GM12878 (cell line): ENCODE measurements around the gene TSPAN5. TPM values are rescaled to one million over a fixed set of nuclear protein-coding genes. Genes with fewer than 3 reads are reported as not detected.

Source experiments
- ATAC-seq: fragments of 200-7000 bp; cut with Tn5 transposase; 3 replicates; pipeline ENCODE4 v1.9.1; 2020; ENCODE audit warnings: mild to moderate bottlenecking, moderate library complexity
- BruUV-seq: library from RNA; stranded (reverse); fragments of 400-500 nt; replicated peaks from 2 replicates; lab custom pipeline; 2021; lab: Mats Ljungman, UMichigan
- CTCF ChIA-PET: fragments of 300-600 bp; sonication (Branson Sonifier 250); formaldehyde crosslinking; extraction: SDS; loops from one replicate; lab custom pipeline; 2021; ENCODE audit warnings: inconsistent platforms; lab: Yijun Ruan, JAX
- POLR2A ChIA-PET: fragments of 350-600 bp; formaldehyde crosslinking; extraction: SDS; loops from one replicate; lab custom pipeline; 2021; ENCODE audit warnings: inconsistent platforms; lab: Charles Lee
- RAD21 ChIA-PET: fragments of 300-600 bp; sonication (Branson Sonifier 250); formaldehyde crosslinking; loops from one replicate; lab custom pipeline; 2023; ENCODE audit warnings: antibody characterized with exemption; ENCODE audit not compliant: unreplicated experiment; lab: Charles Lee
- SMC1A ChIA-PET: fragments of 300-600 bp; sonication (Branson Sonifier 250); formaldehyde crosslinking; loops from one replicate; lab custom pipeline; 2023; ENCODE audit not compliant: unreplicated experiment, uncharacterized antibody; lab: Charles Lee
- DNase-seq: peaks from one replicate; pipeline ENCODE4 v3.0.0-alpha.2; 2011; ENCODE audit warnings: low read depth, low spot score
- FAIRE-seq: peaks from 3 replicates; lab custom pipeline; 2011; peaks lifted over from hg19 to GRCh38; lab: Jason Lieb, UNC
- H2AFZ ChIP-seq: 2 replicates; pipeline ENCODE4 v1.6.0; 2011; ENCODE audit warnings: low read depth, low read length, control low read depth; ENCODE audit not compliant: control insufficient read depth
- H3K27ac ChIP-seq: 2 replicates; pipeline ENCODE4 v1.5.1; 2011; ENCODE audit warnings: control low read depth; ENCODE audit not compliant: control insufficient read depth, insufficient read depth
- H3K27me3 ChIP-seq, 2 experiments: replicated peaks in 1 of 2; 2 replicates each; pipeline versions ENCODE4 v1.6.0 to v1.6.1; 2011; ENCODE audit warnings: low read length in 1 of 2; ENCODE audit not compliant: control insufficient read depth in 2 of 2, insufficient read depth in 2 of 2
- H3K36me3 ChIP-seq, 2 experiments: 2 replicates each; pipeline ENCODE4 v1.5.1; 2011; ENCODE audit warnings: low read length in 1 of 2; ENCODE audit not compliant: control insufficient read depth in 2 of 2, insufficient read depth in 2 of 2
- H3K4me1 ChIP-seq: 2 replicates; pipeline ENCODE4 v1.6.1; 2011; ENCODE audit warnings: mild to moderate bottlenecking, low read length, moderate library complexity, mixed read lengths; ENCODE audit not compliant: control insufficient read depth, insufficient read depth
- H3K4me2 ChIP-seq: 2 replicates; pipeline ENCODE4 v1.6.0; 2011; ENCODE audit warnings: control low read depth; ENCODE audit not compliant: control insufficient read depth, insufficient read depth
- H3K4me3 ChIP-seq: fragments of 200-600 bp; sonication (generic); 2 replicates; pipeline ENCODE4 v1.5.1; 2016
- H3K79me2 ChIP-seq: 2 replicates; pipeline ENCODE4 v1.6.0; 2011; ENCODE audit warnings: low read length; ENCODE audit not compliant: control insufficient read depth, insufficient read depth
- H3K9ac ChIP-seq: 2 replicates; pipeline ENCODE4 v1.8.0; 2011; ENCODE audit warnings: low read length, control low read depth, mixed read lengths; ENCODE audit not compliant: control insufficient read depth, insufficient read depth
- H3K9me3 ChIP-seq: replicated peaks from 3 replicates; pipeline ENCODE4 v1.5.1; 2011; ENCODE audit warnings: mild to moderate bottlenecking, low read length; ENCODE audit not compliant: control insufficient read depth, insufficient read depth
- H4K20me1 ChIP-seq: 2 replicates; pipeline ENCODE4 v1.6.0; 2011; ENCODE audit not compliant: control insufficient read depth, insufficient read depth
- CTCF ChIP-seq, 3 experiments: IDR thresholded peaks in 2 of 3; conservative IDR thresholded peaks in 1 of 3; 2 replicates each; pipeline ENCODE4 v1.5.1; 2011; ENCODE audit warnings: low read depth in 3 of 3, low read length in 3 of 3, mild to moderate bottlenecking in 3 of 3, control low read depth in 2 of 3, moderate library complexity in 2 of 3, inconsistent platforms in 1 of 3, mixed read lengths in 1 of 3; ENCODE audit not compliant: control insufficient read depth in 2 of 3, insufficient read depth in 1 of 3; ENCODE audit errors: extremely low read depth in 1 of 3
- EED ChIP-seq: sonication (generic); IDR thresholded peaks from 2 replicates; pipeline ENCODE4 v1.6.1; 2016; ENCODE audit warnings: antibody characterized with exemption, low read depth
- ELK1 ChIP-seq: IDR thresholded peaks from 2 replicates; pipeline ENCODE4 v1.6.1; 2012; ENCODE audit warnings: low read depth, low read length, improper control_type of control experiment
- IKZF1 ChIP-seq: fragments of 450-650 bp; conservative IDR thresholded peaks from 2 replicates; pipeline ENCODE4 v1.6.1; 2017; ENCODE audit warnings: antibody characterized with exemption, mild to moderate bottlenecking
- IRF3 ChIP-seq: fragments of 450-650 bp; IDR thresholded peaks from 2 replicates; pipeline ENCODE4 v1.6.1; 2014; ENCODE audit warnings: mild to moderate bottlenecking
- IRF4 ChIP-seq: IDR thresholded peaks from 2 replicates; pipeline ENCODE4 v1.6.1; 2011; ENCODE audit warnings: low read depth, low read length
- LARP7 ChIP-seq: fragments of 450-650 bp; IDR thresholded peaks from 2 replicates; pipeline ENCODE4 v1.6.1; 2017; ENCODE audit warnings: mild to moderate bottlenecking
- MAX ChIP-seq: IDR thresholded peaks from 2 replicates; pipeline ENCODE4 v1.6.1; 2012; ENCODE audit warnings: low read depth, low read length, improper control_type of control experiment
- NBN ChIP-seq: fragments of 450-650 bp; IDR thresholded peaks from 2 replicates; pipeline ENCODE4 v1.6.1; 2016
- NRF1 ChIP-seq: conservative IDR thresholded peaks from 2 replicates; pipeline ENCODE4 v1.6.1; 2011; ENCODE audit warnings: mild to moderate bottlenecking, low read depth, low read length, improper control_type of control experiment
- POLR2AphosphoS2 ChIP-seq: IDR thresholded peaks from 2 replicates; pipeline ENCODE4 v1.6.1; 2011; ENCODE audit warnings: low read depth, mild to moderate bottlenecking, low read length, improper control_type of control experiment, moderate library complexity
- REST ChIP-seq: IDR thresholded peaks from 2 replicates; pipeline ENCODE4 v1.6.1; 2012; ENCODE audit warnings: mild to moderate bottlenecking, low read depth, low read length
- WGBS: methylation state at CpG from one replicate; pipeline ENCODE4 v1.1.6; 2016; ENCODE audit warnings: low lambda C conversion rate; ENCODE audit not compliant: insufficient replicate concordance, insufficient coverage; ENCODE audit errors: missing lambda C conversion rate; 5-methylcytosine and 5-hydroxymethylcytosine counted together
- in situ Hi-C: fragments of 300-500 bp; cut with MboI; formaldehyde crosslinking; loops from 9 replicates; pipeline ENCODE4 v1.14.3; 2018; ENCODE audit warnings: mixed read lengths
- intact Hi-C: fragments of 100-400 bp; cut with micrococcal nuclease; formaldehyde crosslinking; loops from one replicate; pipeline ENCODE4 v1.14.2; 2022; ENCODE audit not compliant: unreplicated experiment
- polyA plus RNA-seq, 11 experiments: library from polyadenylated mRNA; depleted of rRNA in 4 of 11; unstranded in 6 of 11; stranded (reverse) in 5 of 11; fragments of >200 nt; fragmentation: Nextera tagmentation in 4 of 11; fragmentation: Illumina TruSeq in 1 of 11; extraction: Ambion mirVana in 4 of 11; extraction: Trizol in 1 of 11; gene quantifications; 1 replicate in 1 of 11; 2 replicates in 10 of 11; pipeline versions ENCODE4 v1.2.1 to v1.2.3, GENCODE V29; 2011 to 2016; ENCODE audit warnings: inconsistent platforms in 2 of 11, missing spikeins in 2 of 11, low read depth in 1 of 11
- total RNA-seq, 4 experiments: library from RNA; depleted of rRNA in 3 of 4; stranded (reverse); fragments of >200 nt in 3 of 4; fragmentation: Illumina TruSeq in 1 of 4; extraction: Trizol in 1 of 4; gene quantifications; 2 replicates each; pipeline versions ENCODE4 v1.2.1 to v1.2.3, GENCODE V29; 2013 to 2021
- TF ChIP-seq, protein P1 (sequence below): fragments of 450-650 bp; IDR thresholded peaks from 2 replicates; pipeline ENCODE4 v1.6.1; 2017; ENCODE audit warnings: mild to moderate bottlenecking, moderate library complexity

TSPAN5 gene
- total and polyA plus RNA-seq, 10 of the 15 experiments (the other 5 are each of a cell fraction or from before 2014, with no cell fraction given) = 0.09 to 8.2 (median 0.27) TPM

GRCh38 chr4:98573791-98574190, 84.6 kb downstream of the TSPAN5 start:
- H4K20me1 ChIP-seq = no peaks in the 10 kb centered on the region
- H3K9me3 ChIP-seq = no peaks in the 10 kb centered on the region
- H3K79me2 ChIP-seq = no peaks in the 10 kb centered on the region
- H3K4me2 ChIP-seq = no peak overlapping the region
- H3K27ac ChIP-seq = no peak overlapping the region
- SMC1A ChIA-PET = no interaction called here
- no peaks in the 10 kb centered on the region for H3K27me3 ChIP-seq
- H2AFZ ChIP-seq = no peak overlapping the region
- POLR2A ChIA-PET = no interaction called here
- no peaks in the 10 kb centered on the region for H3K4me1 ChIP-seq
- BruUV-seq = no TSS peak
- RAD21 ChIA-PET = no interaction called here
- H3K4me3 ChIP-seq = no peak overlapping the region
- no peak for ATAC-seq
- no peak overlapping the region for H3K9ac ChIP-seq
- no peaks in the 10 kb centered on the region for H3K36me3 ChIP-seq
- 93% methylated on average over 2 of the region's 2 CpGs for WGBS
- no peak for FAIRE-seq
- CTCF ChIA-PET = no interaction called here
- DNase-seq = no peak
- in situ Hi-C loops (no loop called here), intact Hi-C loops (no loop called here)
- TF ChIP-seq EED (no peak), REST (no peak), NBN (no peak), NRF1 (no peak), MAX (no peak), IRF3 (no peak), LARP7 (no peak), IRF4 (no peak), CTCF (IDR thresholded peaks at IDR 0.05 in 2 of 3, conservative IDR thresholded peaks at IDR 0.05 in 1 of 3; ENCODE audit: control insufficient read depth in 2 of 3, extremely low read depth in 1 of 3, insufficient read depth in 1 of 3, low read depth in 3 of 3, low read length in 3 of 3) (no peak), ELK1 (no peak), IKZF1 (no peak), POLR2AphosphoS2 (no peak)
- TF ChIP-seq, protein P1, sequence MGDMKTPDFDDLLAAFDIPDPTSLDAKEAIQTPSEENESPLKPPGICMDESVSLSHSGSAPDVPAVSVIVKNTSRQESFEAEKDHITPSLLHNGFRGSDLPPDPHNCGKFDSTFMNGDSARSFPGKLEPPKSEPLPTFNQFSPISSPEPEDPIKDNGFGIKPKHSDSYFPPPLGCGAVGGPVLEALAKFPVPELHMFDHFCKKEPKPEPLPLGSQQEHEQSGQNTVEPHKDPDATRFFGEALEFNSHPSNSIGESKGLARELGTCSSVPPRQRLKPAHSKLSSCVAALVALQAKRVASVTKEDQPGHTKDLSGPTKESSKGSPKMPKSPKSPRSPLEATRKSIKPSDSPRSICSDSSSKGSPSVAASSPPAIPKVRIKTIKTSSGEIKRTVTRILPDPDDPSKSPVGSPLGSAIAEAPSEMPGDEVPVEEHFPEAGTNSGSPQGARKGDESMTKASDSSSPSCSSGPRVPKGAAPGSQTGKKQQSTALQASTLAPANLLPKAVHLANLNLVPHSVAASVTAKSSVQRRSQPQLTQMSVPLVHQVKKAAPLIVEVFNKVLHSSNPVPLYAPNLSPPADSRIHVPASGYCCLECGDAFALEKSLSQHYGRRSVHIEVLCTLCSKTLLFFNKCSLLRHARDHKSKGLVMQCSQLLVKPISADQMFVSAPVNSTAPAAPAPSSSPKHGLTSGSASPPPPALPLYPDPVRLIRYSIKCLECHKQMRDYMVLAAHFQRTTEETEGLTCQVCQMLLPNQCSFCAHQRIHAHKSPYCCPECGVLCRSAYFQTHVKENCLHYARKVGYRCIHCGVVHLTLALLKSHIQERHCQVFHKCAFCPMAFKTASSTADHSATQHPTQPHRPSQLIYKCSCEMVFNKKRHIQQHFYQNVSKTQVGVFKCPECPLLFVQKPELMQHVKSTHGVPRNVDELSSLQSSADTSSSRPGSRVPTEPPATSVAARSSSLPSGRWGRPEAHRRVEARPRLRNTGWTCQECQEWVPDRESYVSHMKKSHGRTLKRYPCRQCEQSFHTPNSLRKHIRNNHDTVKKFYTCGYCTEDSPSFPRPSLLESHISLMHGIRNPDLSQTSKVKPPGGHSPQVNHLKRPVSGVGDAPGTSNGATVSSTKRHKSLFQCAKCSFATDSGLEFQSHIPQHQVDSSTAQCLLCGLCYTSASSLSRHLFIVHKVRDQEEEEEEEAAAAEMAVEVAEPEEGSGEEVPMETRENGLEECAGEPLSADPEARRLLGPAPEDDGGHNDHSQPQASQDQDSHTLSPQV = no peak
